Erythroblast (primary cell): ENCODE measurements around the gene HAVCR2.

Experiments used
- DNase-seq, 2 experiments: peaks; one replicate each; lab custom pipeline; 2025; lab: John Stamatoyannopoulos, UW
- GATA1 ChIP-seq: IDR thresholded peaks from 2 replicates; pipeline ENCODE4 v1.6.1; 2011; ENCODE audit warnings: low read depth, mild to moderate bottlenecking, control low read depth, low read length, moderate library complexity
- POLR2A ChIP-seq: IDR thresholded peaks from 2 replicates; pipeline ENCODE4 v1.6.1; 2011; ENCODE audit warnings: mild to moderate bottlenecking, low read length

Gene HAVCR2

GRCh38 chr5:157108976-157109375 lies at the start of gene HAVCR2:
Gene HAVCR2 (minus strand): TSS chr5:157109044. CDS start chr5:157108983, 61 bp downstream.
- no peak for DNase-seq
- TF ChIP-seq POLR2A = peak; percentile 47
- no peak for TF ChIP-seq GATA1

DNA sequence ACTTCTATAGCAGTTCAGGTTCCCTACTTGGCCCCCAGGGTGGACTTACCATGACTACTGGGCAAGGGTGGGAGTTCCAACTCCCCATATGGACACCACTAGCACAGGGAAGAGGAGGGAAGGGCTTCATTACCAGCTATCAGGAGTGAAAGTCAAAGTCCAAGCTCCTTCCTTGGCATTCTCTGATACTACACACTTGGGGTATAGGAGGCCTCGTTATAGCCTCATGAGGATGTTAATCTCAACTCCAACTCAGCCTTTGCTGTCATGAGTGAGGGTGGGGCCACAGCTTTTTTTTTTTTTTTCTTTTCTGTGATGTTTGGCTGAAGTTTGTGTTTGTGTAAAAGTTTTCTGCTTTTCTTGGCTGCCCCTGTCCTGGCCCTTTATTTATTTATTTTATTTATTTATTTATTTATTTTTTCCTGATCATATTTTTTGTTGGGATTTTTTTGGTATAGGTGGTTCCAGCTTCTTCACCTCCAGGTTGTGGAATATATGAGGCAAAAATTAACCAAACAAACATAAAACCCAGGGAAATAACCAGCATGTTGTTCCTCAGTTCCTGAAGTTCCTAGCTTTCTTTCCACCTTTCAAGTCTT lies 48.5 kb upstream of the HAVCR2 start:
- no peak for DNase-seq
- TF ChIP-seq GATA1 (no peak), POLR2A (no peak)

DNA sequence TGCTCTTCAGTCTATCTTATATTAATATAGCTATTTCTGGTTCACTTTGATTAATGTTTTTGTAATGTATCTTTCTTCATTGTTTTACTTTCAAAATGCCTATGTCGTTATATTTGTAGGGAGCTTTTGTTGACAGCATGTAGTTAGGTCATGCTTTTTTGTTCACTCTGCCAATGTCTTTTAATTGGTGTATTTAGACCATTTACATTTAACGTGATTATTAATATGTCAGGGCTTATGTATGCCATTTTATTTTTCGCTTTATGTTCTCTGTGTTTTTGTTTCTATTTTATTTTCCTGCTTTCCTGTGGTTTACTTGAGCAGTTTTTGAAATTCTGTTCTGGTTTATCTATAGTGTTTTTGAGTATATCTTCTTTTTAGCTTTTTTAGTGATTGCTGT lies 46.5 kb upstream of the HAVCR2 start:
- no peak for TF ChIP-seq GATA1
- TF ChIP-seq POLR2A = no peak
- DNase-seq = no peak

- DNase-seq = no peak
- TF ChIP-seq POLR2A = no peak
- no peak for TF ChIP-seq GATA1
Observed at GRCh38 chr5:157150995-157151394, 42.2 kb upstream of the HAVCR2 start.

- TF ChIP-seq POLR2A (no peak), GATA1 (no peak)
- peak; percentile 88 to 91 for DNase-seq
Observed at GRCh38 chr5:157148734-157149615, 40.1 kb upstream of the HAVCR2 start.

GRCh38 chr5:157143127-157143971 lies 34.5 kb upstream of the HAVCR2 start:
- DNase-seq = peak; percentile 87 to 92

GRCh38 chr5:157142317-157143126 lies 33.7 kb upstream of the HAVCR2 start, which contains the start of gene MED7:
Gene MED7 (minus strand): TSS chr5:157142865. CDS start chr5:157139431, 3,434 bp downstream.
- TF ChIP-seq POLR2A (peak; percentile 98), GATA1 (no peak)
- peak; percentile 98 to 99 for DNase-seq

More at GRCh38 chr5:157143127-157143971, 34.5 kb upstream of the HAVCR2 start:
- TF ChIP-seq POLR2A (peak; percentile 85), GATA1 (no peak)

DNA sequence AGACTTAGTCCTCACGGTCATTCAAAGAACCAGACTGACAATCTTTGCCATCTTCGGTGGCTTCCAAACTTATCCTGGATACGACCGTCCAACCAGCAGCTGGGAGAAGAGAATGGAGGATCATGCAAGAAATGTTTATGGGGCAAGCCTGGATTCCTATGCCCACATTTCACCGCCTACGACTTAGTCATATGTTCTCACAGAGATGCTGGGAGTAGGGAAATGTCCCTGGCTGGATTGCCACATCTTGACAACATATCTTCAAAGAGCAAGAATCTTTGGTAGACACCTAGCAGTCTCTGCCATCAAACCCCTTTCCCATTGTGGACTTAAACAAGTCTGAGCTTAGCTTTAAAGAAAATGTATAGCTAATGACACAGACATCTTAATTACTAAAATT lies 28.8 kb upstream of the HAVCR2 start:
- no peak for TF ChIP-seq GATA1
- TF ChIP-seq POLR2A = no peak
- no peak for DNase-seq

DNA sequence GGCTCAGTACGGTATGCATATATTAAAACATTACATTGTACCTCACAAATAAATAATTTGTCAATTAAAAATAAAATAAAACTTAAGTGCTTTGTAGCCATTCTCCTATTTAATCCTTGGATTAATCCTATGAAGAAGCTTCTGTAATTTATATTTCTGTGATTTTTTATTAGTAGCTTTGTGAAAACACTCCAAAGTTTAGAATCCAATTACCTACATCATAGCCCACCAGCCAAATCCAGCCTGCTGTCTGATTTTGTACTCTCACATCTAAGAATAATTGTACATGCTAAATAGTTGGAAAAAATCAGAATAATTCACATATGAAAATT lies 23.4 kb upstream of the HAVCR2 start:
- no peak for DNase-seq
- no peak for TF ChIP-seq GATA1
- TF ChIP-seq POLR2A = no peak

DNA sequence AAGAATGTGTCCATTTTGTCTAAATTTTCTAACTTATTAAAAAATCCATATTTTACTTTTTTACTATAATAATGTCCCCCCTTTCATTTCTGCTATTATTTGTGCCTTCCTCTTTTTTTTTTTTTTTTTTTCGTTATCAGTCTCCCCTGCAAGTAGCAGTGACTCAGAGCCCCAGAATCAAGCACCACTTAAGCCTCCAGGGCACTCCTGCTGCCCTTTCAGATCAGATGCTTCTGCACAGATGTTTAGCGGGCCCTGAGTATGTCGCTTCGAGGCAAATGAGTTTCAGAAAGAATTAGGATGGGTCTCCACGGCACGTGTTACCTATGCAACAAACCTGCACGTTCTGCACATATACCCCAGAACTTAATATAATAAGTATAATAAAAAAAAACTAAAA lies 22.1 kb upstream of the HAVCR2 start:
- TF ChIP-seq POLR2A (no peak), GATA1 (no peak)
- DNase-seq = peak; percentile 69 to 83

GRCh38 chr5:157121709-157122108 lies 12.9 kb upstream of the HAVCR2 start:
- TF ChIP-seq GATA1 (no peak), POLR2A (no peak)
- no peak for DNase-seq

GRCh38 chr5:157120102-157120501 lies 11.3 kb upstream of the HAVCR2 start:
- no peak for DNase-seq
- TF ChIP-seq POLR2A (no peak), GATA1 (no peak)
